Natural killer cell (primary cell): ENCODE results near the gene GBE1. TPM values are rescaled to one million over a fixed set of nuclear protein-coding genes. Genes with fewer than 3 reads are reported as not detected.

Source experiments
- ATAC-seq, 3 donors: fragments of 150-1000 bp in 2 of 3; fragments of 200-7000 bp in 1 of 3; cut with Tn5 transposase; 1 replicate in 1 of 3; 2 replicates in 2 of 3; pipeline ENCODE4 v1.10.0; 2021; ENCODE audit warnings: mild to moderate bottlenecking in 2 of 3, moderate library complexity in 2 of 3
- DNase-seq, 2 donors: peaks; one replicate each; pipeline versions ENCODE4 v3.0.0 to v3.0.0-alpha.2; 2013 to 2021; ENCODE audit warnings: mixed read lengths in 1 of 2
- H3K27ac ChIP-seq: one replicate; pipeline ENCODE4 v1.5.1; 2013; ENCODE audit warnings: mild to moderate bottlenecking, low read length
- H3K27me3 ChIP-seq: one replicate; pipeline ENCODE4 v1.6.1; 2013; ENCODE audit warnings: low read length; ENCODE audit not compliant: control insufficient read depth, insufficient read depth
- H3K36me3 ChIP-seq: one replicate; pipeline ENCODE4 v1.6.1; 2013; ENCODE audit warnings: low read length; ENCODE audit not compliant: control insufficient read depth, insufficient read depth
- H3K4me1 ChIP-seq: one replicate; pipeline ENCODE4 v1.6.1; 2013; ENCODE audit warnings: low read length; ENCODE audit not compliant: control insufficient read depth, insufficient read depth
- H3K4me3 ChIP-seq: one replicate; pipeline ENCODE4 v1.5.1; 2013; ENCODE audit warnings: low read length
- H3K9me3 ChIP-seq: one replicate; pipeline ENCODE4 v1.6.1; 2013; ENCODE audit warnings: low read length; ENCODE audit not compliant: control insufficient read depth, insufficient read depth
- H3K27ac Mint-ChIP-seq, 2 donors: one replicate each; pipeline ENCODE4 v1.8.0; 2022; ENCODE audit warnings: mild to moderate bottlenecking in 2 of 2, mixed read lengths in 2 of 2, moderate library complexity in 1 of 2
- H3K27me3 Mint-ChIP-seq, 2 donors: one replicate each; pipeline ENCODE4 v1.8.0; 2022; ENCODE audit warnings: low read depth in 2 of 2, mixed read lengths in 2 of 2
- H3K36me3 Mint-ChIP-seq: one replicate; pipeline ENCODE4 v1.8.0; 2022; ENCODE audit warnings: mixed read lengths
- H3K4me1 Mint-ChIP-seq, 2 donors: one replicate each; pipeline ENCODE4 v1.8.0; 2022; ENCODE audit warnings: mixed read lengths in 2 of 2
- H3K4me3 Mint-ChIP-seq: one replicate; pipeline ENCODE4 v1.8.0; 2022; ENCODE audit warnings: mild to moderate bottlenecking, moderate library complexity, mixed read lengths
- H3K9me3 Mint-ChIP-seq, 2 donors: one replicate each; pipeline ENCODE4 v1.8.0; 2022; ENCODE audit warnings: mixed read lengths in 2 of 2
- CTCF ChIP-seq: fragments of 200-600 bp; IDR thresholded peaks from one replicate; pipeline ENCODE4 v1.8.0; 2022; ENCODE audit warnings: antibody characterized with exemption
- WGBS: methylation state at CpG from one replicate; pipeline ENCODE4 v1.1.7; 2013; ENCODE audit warnings: missing lambda C conversion rate; ENCODE audit not compliant: insufficient coverage; 5-methylcytosine and 5-hydroxymethylcytosine counted together
- intact Hi-C: fragments of 100-400 bp; cut with micrococcal nuclease; formaldehyde crosslinking; loops from one replicate; pipeline ENCODE4 v1.14.2; 2022
- total RNA-seq, 4 donors: library from RNA; stranded (reverse); fragments of 120-200 nt in 1 of 4; gene quantifications; one replicate each; pipeline versions ENCODE4 v1.2.3 to v1.2.4, GENCODE V29; 2013 to 2022

GBE1 gene
- total RNA-seq, 3 donors from 2014 or later (not counting 1 experiment from before 2014, with no cell fraction given) = 8.8 to 11.8 (median 9.7) TPM

- TF ChIP-seq CTCF = no peak
- Mint-ChIP-seq H3K4me3 (no peak overlapping the region), H3K9me3 (no peaks in the 10 kb centered on the region), H3K27me3 (peaks cover 0 to 3% of the 10 kb centered on the region in 2 donors), H3K36me3 (no peaks in the 10 kb centered on the region), H3K27ac (no peak overlapping the region), H3K4me1 (no peaks in the 10 kb centered on the region)
- intact Hi-C loops = no loop called here
- Histone ChIP-seq H3K36me3 (no peaks in the 10 kb centered on the region), H3K9me3 (no peaks in the 10 kb centered on the region), H3K4me3 (no peak overlapping the region), H3K4me1 (no peaks in the 10 kb centered on the region), H3K27ac (no peak overlapping the region), H3K27me3 (no peaks in the 10 kb centered on the region)
- WGBS = 100% methylated on average over 2 of the region's 2 CpGs
- DNase-seq (no peak), ATAC-seq (no peak)
Measured at GRCh38 chr3:81788044-81788443, 26.6 kb upstream of the GBE1 start.

GRCh38 chr3:81782585-81782984 is 21.1 kb upstream of the GBE1 start:
- H3K36me3 ChIP-seq = no peaks in the 10 kb centered on the region
- Mint-ChIP-seq H3K27ac (no peak overlapping the region), H3K4me3 (no peak overlapping the region), H3K4me1 (no peaks in the 10 kb centered on the region), H3K36me3 (no peaks in the 10 kb centered on the region), H3K27me3 (peaks cover 0 to 8% of the 10 kb centered on the region in 2 donors), H3K9me3 (no peaks in the 10 kb centered on the region)
- TF ChIP-seq CTCF = no peak
- no peaks in the 10 kb centered on the region for H3K9me3 ChIP-seq
- H3K4me1 ChIP-seq = no peaks in the 10 kb centered on the region
- no peak overlapping the region for H3K4me3 ChIP-seq
- no peak overlapping the region for H3K27ac ChIP-seq
- no peaks in the 10 kb centered on the region for H3K27me3 ChIP-seq
- 31% methylated on average over 3 of the region's 3 CpGs for WGBS
- intact Hi-C loops = no loop called here
- ATAC-seq (no peak), DNase-seq (no peak)

GRCh38 chr3:81778678-81779182 is 17.3 kb upstream of the GBE1 start:
- Mint-ChIP-seq H3K4me3 (no peak overlapping the region), H3K27ac (no peak overlapping the region), H3K27me3 (peaks cover 0 to 7% of the 10 kb centered on the region in 2 donors), H3K9me3 (no peaks in the 10 kb centered on the region), H3K36me3 (no peaks in the 10 kb centered on the region), H3K4me1 (no peaks in the 10 kb centered on the region)
- TF ChIP-seq CTCF = no peak
- no peaks in the 10 kb centered on the region for H3K9me3 ChIP-seq
- 67% methylated on average over 2 of the region's 4 CpGs for WGBS
- no peaks in the 10 kb centered on the region for H3K36me3 ChIP-seq
- H3K4me1 ChIP-seq = no peaks in the 10 kb centered on the region
- H3K27me3 ChIP-seq = no peaks in the 10 kb centered on the region
- no peak overlapping the region for H3K27ac ChIP-seq
- intact Hi-C loops = no loop called here
- DNase-seq (no peak), ATAC-seq (no peak)
- no peak overlapping the region for H3K4me3 ChIP-seq

DNA sequence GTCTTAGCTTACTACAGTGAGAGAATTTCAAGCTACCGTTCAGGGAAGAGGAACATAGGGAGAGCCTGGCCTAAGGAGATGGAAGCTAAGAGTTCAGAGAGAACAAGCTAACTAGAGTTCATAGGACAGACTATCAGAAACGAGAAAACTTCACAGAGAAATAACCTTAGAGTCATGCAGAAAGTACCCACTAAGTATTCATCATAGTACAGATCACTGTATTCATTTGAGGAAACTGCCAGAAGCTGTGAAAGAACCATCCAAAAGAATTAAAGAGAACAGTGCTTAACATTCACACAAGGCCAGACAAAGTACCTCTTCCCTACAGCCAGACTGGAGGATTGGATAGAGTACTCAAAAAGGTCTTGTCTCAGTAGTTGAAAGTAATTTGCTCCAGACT is 15.2 kb upstream of the GBE1 start:
- Histone ChIP-seq H3K27me3 (no peaks in the 10 kb centered on the region), H3K9me3 (no peaks in the 10 kb centered on the region), H3K27ac (no peak overlapping the region), H3K4me1 (no peaks in the 10 kb centered on the region), H3K4me3 (no peak overlapping the region), H3K36me3 (no peaks in the 10 kb centered on the region)
- Mint-ChIP-seq H3K27me3 (peaks cover 8 to 14% of the 10 kb centered on the region in 2 donors), H3K27ac (no peak overlapping the region), H3K4me1 (no peaks in the 10 kb centered on the region), H3K9me3 (no peaks in the 10 kb centered on the region), H3K36me3 (no peaks in the 10 kb centered on the region), H3K4me3 (no peak overlapping the region)
- intact Hi-C loops = no loop called here
- DNase-seq (no peak), ATAC-seq (no peak)
- 68% methylated on average over 2 of the region's 2 CpGs for WGBS
- no peak for TF ChIP-seq CTCF
